HK-2 (cell line): ENCODE data around the gene ANKRD18A.
"Not testable (repeated sequence)": the region's sequence is repeated elsewhere in the genome, so short reads cannot be mapped to it uniquely, and the experiment has no call there.

Experiments used
- DNase-seq: peaks from one replicate; pipeline ENCODE4 v3.0.0-alpha.2; 2018; ENCODE audit not compliant: unreplicated experiment

The ANKRD18A gene

GRCh38 chr9:38540535-38540934, 79.9 kb downstream of the ANKRD18A start:
- not testable (repeated sequence) for DNase-seq

GRCh38 chr9:38529317-38529716, 91.1 kb downstream of the ANKRD18A start:
- no peak for DNase-seq

GRCh38 chr9:38527503-38527902, 92.9 kb downstream of the ANKRD18A start:
- DNase-seq, result no peak

GRCh38 chr9:38526591-38526990, 93.8 kb downstream of the ANKRD18A start:
- no peak for DNase-seq

GRCh38 chr9:38523121-38523520, 97.3 kb downstream of the ANKRD18A start:
- DNase-seq, result no peak

- DNase-seq, result no peak
Measured at GRCh38 chr9:38521762-38522161, 98.6 kb downstream of the ANKRD18A start.
